Stimulated activated naive CD8-positive, alpha-beta T cell treated with anti-CD3 and anti-CD28 coated beads, Interleukin-15, Interleukin-2, amounts not matched to agents 100 U/mL and 50 U/mL, for 24 hours (primary cell): ENCODE measurements around the gene MALRD1.

Source experiments
- ATAC-seq: fragments of 150-1000 bp; cut with Tn5 transposase; one replicate; pipeline ENCODE4 v1.10.0; 2021
- DNase-seq: peaks from one replicate; pipeline ENCODE4 v3.0.0; 2021

MALRD1 gene

DNA sequence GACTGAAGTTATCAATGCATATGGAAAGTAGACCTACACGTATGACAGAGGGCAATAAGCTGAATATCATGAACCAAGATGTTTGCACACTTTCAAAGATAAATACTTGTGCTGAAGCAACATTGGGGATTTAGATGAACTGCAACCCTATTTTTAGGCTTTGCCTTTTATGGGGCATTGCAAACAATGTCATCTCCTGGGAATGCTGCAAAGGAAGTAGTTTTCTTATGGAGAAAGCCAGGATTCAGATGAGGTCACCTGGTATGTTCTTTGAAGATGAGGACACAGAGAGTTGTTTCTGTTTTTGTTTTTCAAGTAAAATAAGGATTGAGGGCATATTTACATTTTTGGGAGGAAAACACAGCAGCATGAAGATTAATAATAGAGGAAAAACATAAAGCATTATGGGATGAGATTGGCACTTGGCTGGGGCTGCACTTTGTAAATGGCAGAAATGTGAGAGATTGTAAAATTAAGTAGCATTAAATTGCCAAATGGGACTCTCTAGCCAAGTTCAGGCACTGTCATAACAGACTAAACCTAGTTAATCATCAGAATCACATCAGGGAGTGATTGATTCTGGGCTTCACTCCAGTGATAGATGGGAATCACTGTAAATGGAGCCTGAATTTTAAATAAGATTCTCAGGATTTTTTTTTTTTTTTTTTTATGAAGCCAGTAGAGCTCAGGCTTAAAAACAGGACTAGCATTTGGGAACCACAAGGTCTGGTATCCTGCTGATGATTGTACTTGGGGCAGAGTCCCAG, 63.1 kb downstream of the MALRD1 start:
- no peak for ATAC-seq
- DNase-seq = no peak

DNA sequence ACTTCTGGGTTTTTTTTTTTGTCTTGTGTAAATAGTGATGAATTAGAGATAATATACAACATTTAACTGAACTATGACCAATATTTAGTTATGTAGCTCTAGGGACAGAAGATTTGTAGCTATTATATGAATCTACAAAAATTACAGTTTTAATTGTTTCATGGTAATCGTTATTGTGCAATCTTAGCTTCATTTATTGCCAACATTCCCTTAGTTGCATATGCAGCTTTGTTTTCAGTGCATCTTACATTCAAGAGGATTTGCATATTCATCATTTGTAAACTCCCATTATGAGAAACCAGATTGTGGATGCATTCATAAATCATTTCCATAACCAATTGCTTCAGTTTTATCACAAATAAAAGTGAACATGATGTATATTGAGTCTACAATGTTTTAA, 68.8 kb downstream of the MALRD1 start:
- DNase-seq = no peak
- no peak for ATAC-seq

DNA sequence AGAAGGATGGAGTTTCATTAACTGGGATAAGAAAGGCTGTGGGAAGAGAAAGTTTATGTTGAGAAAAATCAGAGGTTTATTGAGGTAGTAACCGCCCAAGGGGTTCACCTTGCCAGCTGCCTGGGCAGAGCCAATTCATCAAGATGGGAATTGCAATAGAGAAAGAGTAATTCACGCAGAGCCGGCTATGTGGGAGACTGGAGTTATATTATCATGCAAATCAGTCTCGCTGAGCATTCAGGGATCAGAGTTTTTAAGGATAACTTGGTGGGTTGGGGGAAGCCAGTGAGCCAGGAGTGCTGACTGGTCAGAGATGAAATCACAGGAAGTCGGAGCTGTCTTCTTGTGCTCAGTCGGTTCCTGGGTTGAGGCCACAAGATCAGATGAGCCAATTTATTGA, 70.6 kb downstream of the MALRD1 start:
- ATAC-seq = no peak
- no peak for DNase-seq

DNA sequence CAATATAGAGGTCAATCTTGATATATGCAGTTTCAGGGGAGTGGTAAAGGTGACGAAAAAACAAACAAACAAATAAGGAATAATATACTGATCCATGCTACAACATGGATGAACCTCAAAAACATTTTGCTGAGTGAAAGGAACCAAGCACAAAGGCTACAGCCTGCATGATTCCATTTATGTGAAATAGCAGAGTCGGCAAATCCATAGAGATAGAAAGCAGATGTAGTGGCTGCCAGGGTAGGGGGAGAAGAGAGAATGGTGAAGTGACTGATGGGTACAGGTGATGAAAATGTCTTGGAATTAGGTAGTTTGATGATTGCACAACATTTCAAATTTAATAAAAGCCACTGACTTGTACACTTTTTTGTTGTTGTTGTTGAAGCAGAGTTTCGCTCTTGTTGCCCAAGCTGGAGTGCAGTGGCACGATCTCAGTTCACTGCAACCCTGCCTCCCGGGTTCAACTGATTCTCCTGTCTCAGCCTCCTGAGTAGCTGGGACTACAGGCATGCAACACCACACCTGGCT, 71.8 kb downstream of the MALRD1 start:
- DNase-seq = no peak

DNA sequence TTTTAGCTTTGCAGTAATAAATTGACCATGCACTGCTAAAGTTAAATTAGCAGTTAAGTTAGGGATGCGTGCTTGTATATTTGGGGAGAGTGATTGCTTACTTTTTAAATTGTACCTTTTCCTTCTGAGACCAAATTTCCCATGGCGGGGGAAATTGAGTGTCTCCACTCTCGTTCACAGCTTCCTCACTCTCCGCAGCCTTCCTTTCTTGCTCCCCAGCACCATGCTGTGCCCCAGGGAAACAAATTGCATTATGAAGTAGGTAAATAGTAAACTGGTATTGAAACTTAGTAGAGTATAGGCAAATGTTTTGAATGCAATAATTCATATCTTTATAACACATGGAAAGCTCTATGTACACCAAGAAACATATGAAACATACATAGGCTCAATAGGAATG, 85.4 kb downstream of the MALRD1 start:
- no peak for DNase-seq
- no peak for ATAC-seq

More for the DNA sequence above, 71.8 kb downstream of the MALRD1 start:
- no peak for ATAC-seq

DNA sequence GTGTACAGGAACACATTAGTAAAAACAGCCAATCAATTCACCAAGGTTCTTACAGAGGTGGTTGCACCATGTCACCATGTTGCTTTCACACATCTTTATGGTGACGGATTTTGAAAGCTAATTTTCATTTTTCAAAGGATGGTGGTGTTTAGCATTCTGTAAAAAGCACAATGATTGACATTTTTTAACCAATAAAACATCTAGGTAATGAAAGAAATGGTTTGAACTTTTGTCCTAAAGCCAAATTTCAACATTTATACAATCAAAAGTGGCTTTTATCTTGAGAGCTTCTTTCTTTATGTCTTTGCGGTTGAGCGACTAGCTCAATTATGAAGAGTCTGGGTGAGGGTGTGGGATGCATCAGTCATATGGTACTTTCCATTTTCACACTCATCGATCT, 94.4 kb downstream of the MALRD1 start:
- DNase-seq (no peak), ATAC-seq (no peak)

DNA sequence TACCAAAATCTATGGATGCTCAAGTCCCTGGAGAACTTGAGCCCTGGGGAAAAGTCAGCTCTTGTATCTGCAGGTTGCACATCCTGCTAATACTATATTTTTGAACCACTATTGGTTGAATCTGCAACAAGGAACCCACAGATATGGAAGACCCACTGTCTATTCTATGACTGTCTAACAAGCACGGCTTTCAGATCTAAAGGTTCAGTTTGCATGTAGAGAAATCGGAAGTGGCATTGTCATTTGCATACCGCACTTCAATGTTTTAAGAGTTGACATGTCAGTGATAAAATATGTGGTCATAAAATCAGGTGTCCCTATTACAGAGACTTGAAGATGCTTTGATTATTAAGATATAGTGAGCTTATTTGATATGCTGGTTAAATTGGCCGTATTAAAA, 95.6 kb downstream of the MALRD1 start:
- no peak for DNase-seq
- ATAC-seq = no peak

DNA sequence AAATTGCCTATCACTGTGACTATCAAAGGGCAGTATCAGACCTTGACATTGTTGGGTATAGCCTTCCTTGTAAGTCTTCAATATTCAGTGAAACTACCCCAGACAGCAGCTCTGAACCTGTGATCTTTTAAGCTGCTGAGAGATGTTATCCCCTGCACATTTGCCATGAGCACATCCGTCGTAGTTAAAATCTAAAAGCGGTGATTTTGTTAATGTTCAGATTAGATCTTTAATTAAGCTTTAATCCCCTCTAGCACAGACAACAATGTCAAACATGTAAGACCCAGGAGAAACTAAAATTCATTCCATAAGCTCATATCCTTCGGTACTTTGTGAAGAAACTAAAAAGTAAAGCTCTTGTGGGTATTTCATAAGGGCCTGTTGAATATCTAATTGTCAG, 105.8 kb downstream of the MALRD1 start:
- ATAC-seq (no peak), DNase-seq (no peak)

DNA sequence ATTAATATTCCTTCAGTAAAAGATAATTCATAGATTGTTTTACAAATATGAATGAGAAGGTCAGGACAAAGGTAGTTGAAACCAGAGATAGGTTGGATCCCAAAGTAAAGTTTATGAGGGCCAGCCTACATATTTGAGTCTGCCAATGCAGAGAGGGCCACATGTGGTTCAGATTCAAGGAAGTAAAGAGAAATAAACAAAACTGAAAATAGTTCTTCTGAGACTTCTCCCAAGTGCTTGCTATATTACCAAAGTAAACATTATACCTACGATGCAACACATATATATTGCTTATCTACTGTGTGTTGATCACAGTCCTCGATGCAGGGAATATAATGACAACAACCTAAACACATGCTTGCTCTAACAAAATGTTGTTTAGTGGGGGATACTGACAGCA, 109.8 kb downstream of the MALRD1 start:
- DNase-seq (no peak), ATAC-seq (no peak)

DNA sequence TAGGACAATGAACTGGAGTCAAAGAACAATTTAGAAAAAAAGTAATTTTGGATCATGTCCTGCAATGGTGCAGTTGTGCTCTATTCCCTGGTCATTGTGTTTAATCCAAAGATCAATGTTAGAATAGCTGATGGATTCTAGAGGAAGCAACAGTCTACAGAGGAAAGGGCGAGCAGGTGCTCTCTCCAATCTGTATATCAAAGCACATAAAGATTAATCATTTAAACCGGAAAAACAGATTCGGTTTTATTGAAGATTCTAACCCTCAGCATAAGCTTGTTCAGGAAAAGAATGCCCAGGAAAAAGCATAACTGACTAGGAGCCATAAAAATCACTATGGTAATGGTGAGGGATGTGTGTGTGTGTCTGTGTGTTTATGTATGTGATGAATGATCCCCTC, 110.3 kb downstream of the MALRD1 start:
- DNase-seq = no peak
- no peak for ATAC-seq

DNA sequence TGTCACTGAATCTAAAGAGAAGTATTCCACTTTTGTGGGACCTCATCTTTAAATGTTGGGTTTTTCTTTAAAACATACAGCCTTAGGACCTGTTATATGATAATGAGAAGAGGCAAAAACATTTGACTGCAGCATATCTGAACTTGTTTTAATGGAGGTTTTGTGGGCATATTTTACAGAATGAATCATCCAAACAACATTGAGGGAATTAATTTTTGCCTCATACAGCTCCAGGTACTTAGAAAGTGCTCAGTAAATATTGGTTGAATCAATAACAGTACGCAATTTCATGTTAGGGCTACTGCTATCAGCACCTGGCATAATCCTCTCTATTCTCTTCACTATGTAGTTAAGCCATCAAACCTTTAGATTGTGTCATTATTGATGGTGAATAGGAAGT, 115.9 kb downstream of the MALRD1 start:
- DNase-seq (no peak), ATAC-seq (no peak)

DNA sequence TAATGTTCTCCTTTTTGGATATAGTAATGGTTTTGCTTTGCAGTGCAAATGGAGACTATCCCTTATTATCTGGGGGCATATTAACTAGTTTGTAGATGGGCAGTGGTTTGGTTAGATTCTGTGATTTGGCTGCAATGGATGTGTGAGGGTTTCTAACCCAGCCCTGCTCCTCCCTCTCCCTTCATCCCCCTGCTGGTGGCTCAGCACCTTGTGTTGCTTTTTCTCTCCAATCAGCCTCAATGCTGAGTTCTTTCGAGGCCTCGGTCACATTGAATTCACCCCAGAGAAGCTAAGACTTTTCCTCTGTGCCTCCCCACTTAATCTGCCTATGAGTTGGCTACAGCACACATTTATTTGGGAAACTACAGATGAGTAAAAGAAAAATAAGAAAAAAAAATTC, 120.0 kb downstream of the MALRD1 start:
- ATAC-seq = no peak

DNA sequence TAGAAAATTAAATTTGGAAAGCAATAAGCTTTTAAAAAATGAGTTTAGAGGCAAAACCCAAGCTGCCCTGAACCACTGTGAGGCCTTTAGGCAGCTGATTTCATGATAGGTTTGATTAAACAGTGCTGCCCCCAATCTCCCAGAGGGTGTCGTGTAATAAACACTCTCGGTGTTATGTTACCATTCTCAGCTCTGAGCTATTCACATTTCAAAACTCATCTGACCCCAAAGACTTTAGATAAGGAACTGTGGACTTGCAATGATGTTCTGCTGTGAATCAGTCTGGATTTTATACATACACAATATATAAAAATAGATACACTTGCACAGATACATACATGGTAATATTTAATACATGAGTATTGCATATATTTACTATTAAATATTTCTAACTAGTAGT, 120.4 kb downstream of the MALRD1 start:
- ATAC-seq (no peak), DNase-seq (no peak)

More for the DNA sequence above, 120.0 kb downstream of the MALRD1 start:
- no peak for DNase-seq

DNA sequence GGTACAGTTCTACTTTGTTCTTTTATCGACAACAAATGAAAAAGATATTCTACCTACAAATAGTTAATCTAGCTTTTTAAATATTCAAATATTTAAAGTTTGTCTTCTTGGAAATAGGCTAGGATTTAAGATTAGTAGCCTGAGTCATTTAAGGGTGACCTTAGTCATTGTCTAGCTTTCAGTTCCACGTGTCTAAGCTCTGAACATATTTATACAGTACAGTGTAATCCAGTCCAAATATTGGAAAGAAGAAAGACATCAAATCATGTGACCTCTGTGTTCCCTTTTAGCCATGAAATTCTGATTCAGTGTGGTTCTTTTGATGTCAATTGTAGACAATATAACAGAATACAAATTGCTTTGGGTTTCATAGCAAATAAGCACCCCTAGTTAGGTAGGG, 121.1 kb downstream of the MALRD1 start:
- ATAC-seq (no peak), DNase-seq (no peak)

DNA sequence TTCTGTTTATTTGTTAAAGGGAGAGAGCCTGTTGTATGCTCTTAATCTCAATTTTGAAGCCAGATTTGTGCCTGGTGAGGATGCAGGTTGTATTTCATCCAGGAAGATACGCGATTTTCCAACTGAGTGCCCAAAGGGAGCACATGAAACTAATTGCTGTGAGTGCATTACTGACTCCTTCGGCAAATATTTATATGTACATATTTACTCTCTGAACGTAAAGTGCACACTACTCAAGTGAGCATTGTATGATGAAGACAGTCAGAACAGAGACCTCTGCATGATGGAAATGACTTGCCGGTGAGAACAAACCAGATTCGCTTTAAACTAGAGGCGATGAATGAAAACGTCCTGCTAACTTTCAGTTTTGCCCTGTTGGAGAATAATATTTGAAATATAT, 130.1 kb downstream of the MALRD1 start:
- ATAC-seq = no peak
- no peak for DNase-seq

DNA sequence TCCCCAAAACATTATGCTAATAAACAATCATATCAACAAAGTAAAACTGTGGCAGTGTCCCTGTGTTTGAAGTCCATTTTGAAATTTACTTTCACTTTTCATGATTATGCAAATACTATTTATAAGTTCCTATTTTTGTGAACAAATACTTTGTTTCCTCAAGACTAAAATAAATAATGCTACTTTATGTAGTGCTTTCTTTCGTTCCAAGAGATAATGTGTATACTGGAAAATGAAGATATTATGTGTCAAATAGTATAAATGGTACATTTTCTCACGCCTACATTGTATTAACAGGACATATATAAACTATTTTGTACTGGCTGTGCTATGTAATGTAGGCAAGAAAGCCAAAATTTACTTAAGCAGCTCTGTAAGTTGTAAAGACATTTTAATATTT, 136.3 kb downstream of the MALRD1 start:
- DNase-seq (no peak), ATAC-seq (no peak)

DNA sequence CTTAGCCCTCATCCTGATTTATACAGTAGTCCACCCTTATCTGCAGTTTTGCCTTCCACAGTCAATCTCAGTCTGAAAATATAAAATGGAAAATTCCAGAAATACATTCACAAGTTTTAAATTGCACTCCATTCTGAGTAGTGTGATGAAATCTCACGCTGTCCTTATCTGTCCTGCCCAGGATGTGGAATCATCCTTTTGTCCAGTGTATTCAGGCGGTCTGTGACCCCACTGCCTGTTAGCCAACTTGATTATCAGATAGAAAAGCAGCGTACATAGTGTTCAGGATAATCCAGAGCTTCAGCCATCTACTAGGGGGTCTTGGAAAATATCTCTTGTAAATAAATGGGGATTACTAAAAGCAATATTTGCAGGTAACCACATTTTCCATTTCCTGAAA, 146.3 kb downstream of the MALRD1 start:
- ATAC-seq (no peak), DNase-seq (no peak)

DNA sequence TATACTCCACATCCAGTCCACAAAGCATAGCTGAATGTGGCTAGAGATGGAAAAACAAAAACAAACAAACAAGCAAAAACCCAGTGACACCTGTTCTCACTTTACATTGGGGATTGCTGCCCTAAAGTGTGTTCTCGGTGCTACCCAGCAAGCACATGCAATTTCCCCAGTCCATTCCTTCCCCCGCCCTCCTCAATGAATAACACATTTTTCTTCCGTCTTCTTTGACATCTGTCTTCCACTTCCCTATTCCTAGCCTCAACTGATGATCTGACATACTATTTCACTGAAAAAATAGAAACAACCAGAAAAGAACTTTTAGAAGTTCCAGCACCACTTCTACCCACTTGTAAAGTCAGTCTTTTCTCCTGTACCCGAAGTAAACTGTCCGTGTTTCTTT, 147.1 kb downstream of the MALRD1 start:
- no peak for ATAC-seq
- no peak for DNase-seq

DNA sequence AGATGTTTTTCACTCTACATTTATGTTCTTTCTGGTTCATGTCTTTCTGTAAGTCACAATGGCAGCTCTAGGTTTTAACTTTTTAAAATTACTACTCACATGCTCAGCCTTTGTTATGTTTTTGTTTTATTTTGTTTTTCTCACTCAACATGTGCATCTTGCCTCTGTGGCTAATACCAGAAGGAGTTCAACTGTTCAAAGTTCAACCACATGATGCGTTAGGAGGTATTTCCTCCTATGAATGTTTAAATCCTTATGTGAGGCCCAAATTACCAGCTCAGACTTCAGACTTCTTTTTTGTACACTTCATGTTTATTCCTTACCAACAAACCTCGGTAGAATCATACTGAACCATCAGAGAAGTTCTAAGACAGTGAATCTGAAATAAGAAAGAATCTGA, 151.6 kb downstream of the MALRD1 start:
- no peak for DNase-seq
- ATAC-seq = no peak

DNA sequence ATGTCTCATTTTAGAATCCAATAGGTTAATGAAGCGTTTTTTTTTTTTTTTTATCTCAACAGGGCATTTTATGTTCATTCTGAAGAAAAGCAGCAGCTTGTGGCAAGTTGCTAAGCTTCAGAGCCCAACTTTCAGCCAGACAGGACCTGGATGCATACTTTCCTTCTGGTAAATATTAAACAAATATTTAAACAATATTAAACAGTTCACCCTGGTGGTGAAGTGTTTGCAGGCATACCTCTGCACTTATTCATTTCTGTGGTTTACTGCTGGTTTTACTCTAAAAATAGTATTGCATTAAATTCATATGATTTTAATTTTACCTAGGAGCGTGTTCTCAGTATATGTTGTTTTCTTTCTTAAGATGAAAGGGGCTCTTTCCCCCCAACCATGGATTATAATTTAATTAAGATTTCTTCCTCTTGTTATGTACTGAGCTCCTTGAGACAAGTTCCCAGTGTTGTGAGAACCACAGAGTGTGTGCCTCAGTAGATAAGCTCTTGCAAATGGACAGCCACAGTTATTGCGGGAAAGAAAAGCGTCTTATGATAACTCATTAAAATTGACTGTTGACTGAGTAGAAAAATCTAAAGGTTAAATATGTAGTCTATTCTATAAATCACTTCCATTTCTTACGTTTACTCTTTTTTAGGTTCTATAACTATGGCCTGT, 155.8 kb downstream of the MALRD1 start:
- no peak for ATAC-seq
- DNase-seq = no peak

DNA sequence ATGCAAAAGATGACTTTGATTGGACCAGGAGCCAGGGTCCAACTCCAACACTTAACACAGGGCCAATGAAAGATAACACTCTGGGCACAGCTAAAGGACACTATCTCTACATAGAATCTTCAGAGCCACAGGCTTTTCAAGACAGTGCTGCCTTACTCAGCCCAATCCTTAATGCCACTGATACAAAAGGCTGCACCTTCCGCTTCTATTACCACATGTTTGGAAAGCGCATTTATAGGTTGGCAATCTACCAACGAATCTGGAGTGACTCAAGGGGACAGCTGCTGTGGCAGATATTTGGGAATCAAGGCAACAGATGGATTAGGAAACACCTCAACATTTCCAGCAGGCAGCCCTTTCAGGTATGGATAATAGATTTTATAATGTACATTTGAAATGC, 160.7 kb downstream of the MALRD1 start:
- DNase-seq = no peak

DNA sequence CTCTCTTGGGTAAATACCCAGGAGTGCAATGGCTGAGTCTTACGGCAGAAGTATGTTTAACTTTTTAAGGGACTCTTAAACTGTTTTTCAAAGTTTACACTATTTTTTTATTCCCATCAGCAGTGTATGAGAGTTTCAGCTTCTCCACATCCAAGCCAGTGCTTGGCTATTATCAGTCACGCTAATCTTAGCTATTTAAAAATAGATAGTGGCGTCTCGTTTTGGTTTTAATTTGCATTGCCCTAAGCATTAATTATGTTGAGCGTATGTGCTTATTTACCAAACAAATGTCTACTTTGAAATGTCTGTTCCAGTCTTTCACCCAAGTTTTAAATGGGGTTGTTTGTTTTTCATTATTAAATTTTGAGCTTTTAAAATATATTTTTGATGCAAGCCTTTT, 164.0 kb downstream of the MALRD1 start:
- DNase-seq (no peak), ATAC-seq (no peak)

More for the DNA sequence above, 160.7 kb downstream of the MALRD1 start:
- no peak for ATAC-seq

DNA sequence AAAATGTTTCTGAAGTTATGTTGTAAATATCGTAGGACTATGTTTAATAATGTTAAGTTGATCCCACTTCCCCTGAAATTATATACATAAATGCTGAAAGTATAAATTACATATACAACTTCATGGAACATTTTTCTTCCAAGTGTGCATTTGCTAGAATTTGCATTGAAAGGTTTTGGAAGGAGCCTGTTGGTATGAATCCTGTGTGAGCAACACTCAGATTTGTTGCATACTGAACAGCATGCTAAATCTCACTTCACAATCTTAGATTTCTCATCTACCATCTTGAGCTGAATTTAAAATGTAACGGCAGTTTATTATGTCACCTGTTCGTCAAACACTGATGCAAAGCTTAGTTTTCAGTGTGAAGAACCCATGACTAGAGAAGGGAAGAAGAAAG, 172.6 kb downstream of the MALRD1 start:
- no peak for ATAC-seq

DNA sequence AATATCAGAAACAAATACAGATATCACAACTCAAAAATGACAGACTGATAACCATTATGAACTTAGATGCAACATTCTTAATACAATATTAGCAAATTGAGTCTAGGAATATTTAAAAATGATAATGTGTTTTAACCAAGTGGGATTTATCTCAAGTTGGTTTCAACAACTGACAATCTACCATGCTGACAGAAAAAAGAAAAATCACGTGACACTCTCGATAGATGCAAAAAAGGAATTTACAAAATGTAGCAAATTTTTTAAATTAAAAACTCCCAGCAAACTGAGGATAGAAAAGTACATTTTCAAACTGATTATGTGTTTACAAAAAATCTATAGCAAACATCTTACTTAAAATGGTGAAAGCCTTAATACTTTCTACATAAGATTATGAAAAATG, 177.4 kb downstream of the MALRD1 start:
- ATAC-seq = no peak
- DNase-seq = no peak

More for the DNA sequence above, 172.6 kb downstream of the MALRD1 start:
- DNase-seq = no peak
